Lower leg skin (tissue), 4 donors: ENCODE measurements around the gene LCP1. TPM values are rescaled to one million over a fixed set of nuclear protein-coding genes. Genes with fewer than 3 reads are reported as not detected.

Experiments
- DNase-seq, 2 donors: peaks; one replicate each; pipeline ENCODE4 v3.0.0-alpha.2; 2019; ENCODE audit warnings: low spot score in 2 of 2
- H3K4me3 ChIP-seq: fragments of 200-600 bp; sonication (generic); 2 replicates; pipeline ENCODE4 v1.5.1; 2017; ENCODE audit warnings: mild to moderate bottlenecking, low read depth; ENCODE audit not compliant: poor library complexity, severe bottlenecking
- CTCF ChIP-seq, 3 donors: fragments of 450-650 bp; IDR thresholded peaks; one replicate each; pipeline ENCODE4 v1.5.1; 2016; ENCODE audit warnings: antibody characterized with exemption in 3 of 3, mild to moderate bottlenecking in 3 of 3, moderate library complexity in 2 of 3
- POLR2A ChIP-seq, 2 donors: fragments of 450-650 bp; IDR thresholded peaks; one replicate each; pipeline ENCODE4 v1.6.1; 2016 to 2017; ENCODE audit warnings: antibody characterized with exemption in 2 of 2, mild to moderate bottlenecking in 1 of 2, moderate library complexity in 1 of 2
- WGBS, 2 donors: methylation state at CpG; one replicate each; pipeline ENCODE4 v1.1.5; 2018; 5-methylcytosine and 5-hydroxymethylcytosine counted together
- intact Hi-C: fragments of 100-400 bp; cut with DNase I; formaldehyde crosslinking; loops from one replicate; pipeline ENCODE4 v1.15.0; 2023; ENCODE audit warnings: low total_unique reads
- total RNA-seq, 4 donors: library from RNA; depleted of rRNA; stranded (reverse); fragments of >200 nt; gene quantifications; one replicate each; pipeline ENCODE4 v1.1.0, GENCODE V29; 2016

The LCP1 gene
- total RNA-seq, 4 donors from 2014 or later: 21.7 to 45.4 (median 39.0) TPM

GRCh38 chr13:46136688-46137087 lies 45.3 kb downstream of the LCP1 start:
- no peak overlapping the region for H3K4me3 ChIP-seq
- DNase-seq: no peak
- intact Hi-C loops: no loop called here
- TF ChIP-seq CTCF (IDR thresholded peaks at IDR 0.05) (no peak), POLR2A (IDR thresholded peaks at IDR 0.05) (no peak)
- 88 to 95% methylated on average over 4 of the region's 4 CpGs for WGBS, 2 donors

GRCh38 chr13:46134961-46135522 lies 46.9 kb downstream of the LCP1 start:
- H3K4me3 ChIP-seq: no peak overlapping the region
- intact Hi-C loops: no loop called here
- no peak for DNase-seq
- WGBS, 2 donors: 51 to 52% methylated on average over 4 of the region's 4 CpGs
- TF ChIP-seq CTCF (IDR thresholded peaks at IDR 0.05): no peak
- TF ChIP-seq POLR2A (IDR thresholded peaks at IDR 0.05): no peak

GRCh38 chr13:46134494-46134893 lies 47.5 kb downstream of the LCP1 start:
- 60 to 62% methylated on average over 2 of the region's 2 CpGs for WGBS, 2 donors
- TF ChIP-seq POLR2A (IDR thresholded peaks at IDR 0.05) (no peak), CTCF (IDR thresholded peaks at IDR 0.05) (no peak)
- H3K4me3 ChIP-seq: no peak overlapping the region
- intact Hi-C loops: no loop called here
- no peak for DNase-seq

GRCh38 chr13:46132109-46132508 lies 49.9 kb downstream of the LCP1 start:
- WGBS, 2 donors: 88 to 91% methylated on average over 3 of the region's 3 CpGs
- intact Hi-C loops: no loop called here
- TF ChIP-seq CTCF (IDR thresholded peaks at IDR 0.05): no peak
- TF ChIP-seq POLR2A (IDR thresholded peaks at IDR 0.05): no peak
- DNase-seq: no peak
- H3K4me3 ChIP-seq: no peak overlapping the region

- H3K4me3 ChIP-seq: no peak overlapping the region
- no peak for DNase-seq
- TF ChIP-seq POLR2A (IDR thresholded peaks at IDR 0.05) (no peak), CTCF (IDR thresholded peaks at IDR 0.05) (no peak)
- intact Hi-C loops: no loop called here
These were observed 50.3 kb downstream of the LCP1 start for GRCh38 chr13:46131705-46132104.

- TF ChIP-seq POLR2A (IDR thresholded peaks at IDR 0.05): no peak
- TF ChIP-seq CTCF (IDR thresholded peaks at IDR 0.05): no peak
- no peak overlapping the region for H3K4me3 ChIP-seq
- no peak for DNase-seq
- 84% methylated on average over 3 of the region's 3 CpGs for WGBS, 2 donors
- intact Hi-C loops: no loop called here
These were observed 51.9 kb downstream of the LCP1 start for GRCh38 chr13:46129955-46130618.
